C4-2B (cell line): Measurements from ENCODE around the gene PARK7.
A peak's percentile ranks its signal among the peaks of the same experiment; 100 is the strongest.

Source experiments
- H3K27ac ChIP-seq: fragments of 450-650 bp; 2 replicates; pipeline ENCODE4 v1.5.1; 2017
- CTCF ChIP-seq: fragments of 450-650 bp; conservative IDR thresholded peaks from 2 replicates; pipeline ENCODE4 v1.5.1; 2017; ENCODE audit warnings: mild to moderate bottlenecking
- ZFX ChIP-seq: fragments of 450-650 bp; IDR thresholded peaks from 2 replicates; pipeline ENCODE4 v1.6.1; 2017

The PARK7 gene

GRCh38 chr1:8013399-8013798, 51.9 kb downstream of the PARK7 start:
- TF ChIP-seq CTCF (no peak), ZFX (no peak)

GRCh38 chr1:8013800-8014199, 52.3 kb downstream of the PARK7 start:
- H3K27ac ChIP-seq: no peak overlapping the region
- TF ChIP-seq CTCF (no peak), ZFX (no peak)

More at GRCh38 chr1:8013399-8013798, 51.9 kb downstream of the PARK7 start:
- no peak overlapping the region for H3K27ac ChIP-seq

- TF ChIP-seq CTCF (no peak), ZFX (no peak)
- H3K27ac ChIP-seq: no peak overlapping the region
Measured at GRCh38 chr1:8014381-8014988, 53.0 kb downstream of the PARK7 start.

GRCh38 chr1:8015036-8015808, 53.7 kb downstream of the PARK7 start:
- H3K27ac ChIP-seq: peak overlapping the region; percentile 68; the same call in 1 of the 2 replicates
- TF ChIP-seq ZFX (no peak), CTCF (peak; percentile 82)

GRCh38 chr1:8015809-8016165, 54.3 kb downstream of the PARK7 start:
- H3K27ac ChIP-seq: peak overlapping the region; percentile 68; the same call in 1 of the 2 replicates
- TF ChIP-seq CTCF (no peak), ZFX (no peak)

- H3K27ac ChIP-seq: peak overlapping the region; percentile 68; the same call in 1 of the 2 replicates
Measured at GRCh38 chr1:8016210-8016894, 54.8 kb downstream of the PARK7 start.

More at GRCh38 chr1:8016210-8016894, 54.8 kb downstream of the PARK7 start:
- TF ChIP-seq ZFX: no peak
- TF ChIP-seq CTCF: peak; percentile 32
